H1 (cell line): ENCODE results near the gene SLC45A1. TPM values are rescaled to one million over a fixed set of nuclear protein-coding genes. Genes with fewer than 3 reads are reported as not detected.

Source experiments
- CTCF ChIA-PET: fragments of 300-600 bp; sonication (Branson Sonifier 250); formaldehyde crosslinking; loops from one replicate; lab custom pipeline; 2021; ENCODE audit not compliant: partially characterized antibody; lab: Charles Lee
- POLR2A ChIA-PET: fragments of 300-600 bp; sonication (Branson Sonifier 250); formaldehyde crosslinking; loops from one replicate; lab custom pipeline; 2021; ENCODE audit warnings: inconsistent platforms; ENCODE audit not compliant: partially characterized antibody; lab: Charles Lee
- DNase-seq, 2 experiments: peaks; one replicate each; pipeline versions ENCODE4 v3.0.0 to v3.0.0-alpha.2; 2010 to 2022; ENCODE audit warnings: low spot score in 2 of 2, low read depth in 1 of 2, mixed read lengths in 1 of 2
- FAIRE-seq: peaks from 2 replicates; lab custom pipeline; 2011; peaks lifted over from hg19 to GRCh38; lab: Jason Lieb, UNC
- H2AFZ ChIP-seq: 2 replicates; pipeline ENCODE4 v1.8.1; 2012; ENCODE audit warnings: low read length, inconsistent platforms
- H2AK5ac ChIP-seq: 2 replicates; pipeline ENCODE4 v1.6.1; 2013; ENCODE audit warnings: low read depth, low read length
- H2BK120ac ChIP-seq: replicated peaks from 2 replicates; pipeline ENCODE3; 2013; ENCODE audit warnings: low read depth, low read length, inconsistent platforms
- H2BK12ac ChIP-seq: 2 replicates; pipeline ENCODE4 v1.6.1; 2013; ENCODE audit warnings: low read depth, low read length
- H2BK15ac ChIP-seq: 2 replicates; pipeline ENCODE4 v1.6.1; 2013; ENCODE audit warnings: low read length
- H2BK20ac ChIP-seq: 2 replicates; pipeline ENCODE4 v1.6.1; 2013; ENCODE audit warnings: low read length
- H2BK5ac ChIP-seq: 2 replicates; pipeline ENCODE4 v1.6.1; 2013; ENCODE audit warnings: low read depth, low read length
- H3K14ac ChIP-seq: 2 replicates; pipeline ENCODE4 v1.6.1; 2013; ENCODE audit warnings: inconsistent platforms; ENCODE audit not compliant: insufficient read length
- H3K18ac ChIP-seq: 2 replicates; pipeline ENCODE4 v1.6.1; 2013; ENCODE audit warnings: low read length; ENCODE audit errors: extremely low read depth
- H3K23ac ChIP-seq: 2 replicates; pipeline ENCODE4 v1.6.1; 2013; ENCODE audit warnings: inconsistent platforms; ENCODE audit not compliant: insufficient read length
- H3K23me2 ChIP-seq: 2 replicates; pipeline ENCODE4 v1.6.1; 2013; ENCODE audit warnings: low read depth, low read length
- H3K27ac ChIP-seq: 2 replicates; pipeline ENCODE4 v1.6.1; 2011; ENCODE audit warnings: low read depth, low read length, inconsistent platforms
- H3K27me3 ChIP-seq, 4 experiments: replicated peaks in 1 of 4; 1 replicate in 1 of 4; 2 replicates in 3 of 4; pipeline versions ENCODE4 v1.6.1 to v1.8.1; 2011 to 2013; ENCODE audit warnings: low read length in 3 of 4, mild to moderate bottlenecking in 3 of 4, inconsistent platforms in 2 of 4, mixed read lengths in 2 of 4, moderate library complexity in 1 of 4; ENCODE audit not compliant: control insufficient read depth in 3 of 4, insufficient read depth in 3 of 4; ENCODE audit errors: extremely low read depth in 1 of 4
- H3K36me3 ChIP-seq, 4 experiments: 2 replicates each; pipeline versions ENCODE4 v1.6.1 to v1.8.1; 2011 to 2013; ENCODE audit warnings: mild to moderate bottlenecking in 4 of 4, low read length in 3 of 4, moderate library complexity in 2 of 4, control low read depth in 1 of 4, inconsistent platforms in 1 of 4; ENCODE audit not compliant: insufficient read depth in 4 of 4, control insufficient read depth in 2 of 4
- H3K4ac ChIP-seq: replicated peaks from 2 replicates; pipeline ENCODE3; 2013; ENCODE audit warnings: low read length, low read depth, mixed read lengths, inconsistent platforms; ENCODE audit not compliant: insufficient read length
- H3K4me1 ChIP-seq, 4 experiments: replicated peaks in 1 of 4; 1 replicate in 1 of 4; 2 replicates in 3 of 4; pipeline versions ENCODE4 v1.6.1 to v1.8.1; 2011 to 2013; ENCODE audit warnings: low read length in 3 of 4, inconsistent platforms in 2 of 4, mixed read lengths in 1 of 4; ENCODE audit not compliant: insufficient read depth in 4 of 4, control insufficient read depth in 3 of 4
- H3K4me2 ChIP-seq, 2 experiments: 2 replicates each; pipeline versions ENCODE4 v1.6.1 to v1.8.1; 2011 to 2013; ENCODE audit warnings: low read depth in 2 of 2, low read length in 2 of 2, control low read depth in 1 of 2, inconsistent platforms in 1 of 2, mild to moderate bottlenecking in 1 of 2; ENCODE audit not compliant: insufficient read depth in 1 of 2
- H3K4me3 ChIP-seq, 4 experiments: fragments of 200-600, 300-600 bp in 1 of 4; sonication (generic), shearing (Covaris generic), sonication (Bioruptor Twin) in 1 of 4; 2 replicates each; pipeline versions ENCODE4 v1.5.1 to v1.8.1; 2011 to 2016; ENCODE audit warnings: low read length in 4 of 4, low read depth in 3 of 4, control low read depth in 2 of 4, inconsistent platforms in 2 of 4, mild to moderate bottlenecking in 2 of 4, mixed read lengths in 1 of 4, moderate library complexity in 1 of 4; ENCODE audit not compliant: insufficient read depth in 2 of 4; ENCODE audit errors: extremely low read depth in 1 of 4
- H3K56ac ChIP-seq: replicated peaks from 2 replicates; pipeline ENCODE3; 2013; ENCODE audit warnings: low read depth, mild to moderate bottlenecking, mixed read lengths, low read length, inconsistent platforms; ENCODE audit not compliant: insufficient read length
- H3K79me1 ChIP-seq: 2 replicates; pipeline ENCODE4 v1.6.1; 2013; ENCODE audit warnings: low read depth, low read length, control low read depth
- H3K79me2 ChIP-seq, 2 experiments: 2 replicates each; pipeline versions ENCODE4 v1.6.1 to v1.8.1; 2012 to 2013; ENCODE audit warnings: low read length in 2 of 2, mild to moderate bottlenecking in 2 of 2, inconsistent platforms in 1 of 2; ENCODE audit not compliant: insufficient read depth in 2 of 2, control insufficient read depth in 1 of 2
- H3K9ac ChIP-seq, 4 experiments: replicated peaks in 1 of 4; 1 replicate in 1 of 4; 2 replicates in 3 of 4; pipeline versions ENCODE4 v1.6.1 to v1.8.1; 2011 to 2013; ENCODE audit warnings: low read depth in 3 of 4, low read length in 3 of 4, control low read depth in 2 of 4, mild to moderate bottlenecking in 2 of 4, moderate library complexity in 2 of 4, inconsistent platforms in 1 of 4; ENCODE audit errors: extremely low read depth in 1 of 4
- H3K9me3 ChIP-seq, 2 experiments: 2 replicates each; pipeline versions ENCODE4 v1.6.1 to v1.8.1; 2012 to 2013; ENCODE audit warnings: mild to moderate bottlenecking in 2 of 2, moderate library complexity in 2 of 2, control low read depth in 1 of 2, inconsistent platforms in 1 of 2, low read depth in 1 of 2, low read length in 1 of 2, mixed read lengths in 1 of 2; ENCODE audit not compliant: insufficient read depth in 2 of 2
- H4K20me1 ChIP-seq, 2 experiments: replicated peaks in 1 of 2; 2 replicates each; pipeline versions ENCODE3 to v1.8.1; 2011 to 2013; ENCODE audit warnings: inconsistent platforms in 2 of 2, low read length in 2 of 2, mild to moderate bottlenecking in 1 of 2; ENCODE audit not compliant: insufficient read depth in 2 of 2, control insufficient read depth in 1 of 2
- H4K5ac ChIP-seq: 2 replicates; pipeline ENCODE4 v1.6.1; 2013; ENCODE audit warnings: low read length, low read depth, mixed read lengths, inconsistent platforms; ENCODE audit not compliant: insufficient read length
- H4K8ac ChIP-seq: 2 replicates; pipeline ENCODE4 v1.8.0; 2013; ENCODE audit warnings: mild to moderate bottlenecking, moderate library complexity, low read length, inconsistent platforms; ENCODE audit not compliant: insufficient read depth; ENCODE audit errors: extremely low read depth
- H4K91ac ChIP-seq: replicated peaks from 2 replicates; pipeline ENCODE3; 2013; ENCODE audit warnings: low read length, mixed read lengths, inconsistent platforms; ENCODE audit not compliant: insufficient read length
- CBX5 ChIP-seq: fragments of 300-800, 300-1000 bp; sonication (generic); IDR thresholded peaks from 2 replicates; pipeline ENCODE4 v1.7.1; 2016; ENCODE audit warnings: antibody characterized with exemption, low read length, low read depth
- CHD2 ChIP-seq: IDR thresholded peaks from 2 replicates; pipeline ENCODE4 v1.6.1; 2012; ENCODE audit warnings: low read length, improper control_type of control experiment
- WGBS, 2 experiments: shearing (Covaris generic) in 1 of 2; methylation state at CpG; one replicate each; pipeline versions ENCODE4 v1.1.6 to v1.1.7; 2013 to 2015; ENCODE audit warnings: low lambda C conversion rate in 2 of 2, mixed read lengths in 2 of 2, inconsistent platforms in 1 of 2, low coverage in 1 of 2, missing lambda C conversion rate in 1 of 2; ENCODE audit not compliant: insufficient replicate concordance in 2 of 2, insufficient coverage in 1 of 2, insufficient read length in 1 of 2; ENCODE audit errors: extremely low coverage in 1 of 2, missing lambda C conversion rate in 1 of 2; 5-methylcytosine and 5-hydroxymethylcytosine counted together
- polyA plus RNA-seq, 7 experiments: library from polyadenylated mRNA; depleted of rRNA in 3 of 7; stranded (reverse) in 5 of 7; unstranded in 2 of 7; fragments of >200 nt in 5 of 7; fragments of 200-250 nt in 2 of 7; gene quantifications; 1 replicate in 5 of 7; 2 replicates in 1 of 7; 4 replicates in 1 of 7; pipeline versions ENCODE4 v1.2.1 to v1.2.3, GENCODE V29; 2011 to 2013; ENCODE audit warnings: missing spikeins in 2 of 7, mixed read lengths in 2 of 7
- total RNA-seq: library from RNA; stranded (reverse); fragmentation: NEBNext Ultra II Directional; extraction: Animal tissue kit (Norgen Biotek cat#: 25700); gene quantifications from 2 replicates; pipeline ENCODE4 v1.2.1, GENCODE V29; 2021

SLC45A1 gene
- total and polyA plus RNA-seq, 2 of the 8 experiments (the other 6 are each of a cell fraction or from before 2014, with no cell fraction given): 1.0 to 1.7 TPM

- H3K4me2 ChIP-seq: no peak overlapping the region
- no peak overlapping the region for H3K9ac ChIP-seq
- H2BK15ac ChIP-seq: no peak overlapping the region
- no peak overlapping the region for H3K23ac ChIP-seq
- no peak overlapping the region for H3K56ac ChIP-seq
- DNase-seq (no peak), FAIRE-seq (no peak)
- no peak overlapping the region for H4K91ac ChIP-seq
- H3K27me3 ChIP-seq: no peaks in the 10 kb centered on the region
- ChIA-PET CTCF (interaction anchor here (0.6 to 1.3 kb wide), 3 partner anchors 18 to 310 kb away, joined by 3 to 6 read pairs (median 3); no protein-coding TSS in a partner anchor), POLR2A (no interaction called here)
- no peak overlapping the region for H3K14ac ChIP-seq
- no peaks in the 10 kb centered on the region for H3K79me2 ChIP-seq
- no peaks in the 10 kb centered on the region for H3K9me3 ChIP-seq
- no peaks in the 10 kb centered on the region for H4K20me1 ChIP-seq
- H3K4me3 ChIP-seq: no peak overlapping the region
- no peaks in the 10 kb centered on the region for H3K79me1 ChIP-seq
- no peak overlapping the region for H4K8ac ChIP-seq
- H3K4ac ChIP-seq: no peak overlapping the region
- no peak overlapping the region for H2AK5ac ChIP-seq
- no peaks in the 10 kb centered on the region for H3K36me3 ChIP-seq
- no peak overlapping the region for H2BK5ac ChIP-seq
- no peak overlapping the region for H4K5ac ChIP-seq
- H2AFZ ChIP-seq: no peak overlapping the region
- no peak overlapping the region for H2BK120ac ChIP-seq
- 89% methylated on average over 4 of the region's 4 CpGs; no CpG with 5 or more reads in 1 of the 2 experiments for WGBS, 2 experiments
- no peak overlapping the region for H2BK20ac ChIP-seq
- H3K18ac ChIP-seq: no peak overlapping the region
- H3K27ac ChIP-seq: no peak overlapping the region
- no peak overlapping the region for H2BK12ac ChIP-seq
- H3K4me1 ChIP-seq: no peaks in the 10 kb centered on the region; a peak in 1 of 7 replicates
- TF ChIP-seq CBX5: no peak
- no peak for TF ChIP-seq CHD2
- H3K23me2 ChIP-seq: no peaks in the 10 kb centered on the region
Observed at GRCh38 chr1:8285103-8285502, 32.8 kb upstream of the SLC45A1 start.
